ENCODE results near the gene IP6K3. TPM values are rescaled to one million over a fixed set of nuclear protein-coding genes. Genes with fewer than 3 reads are reported as not detected.

Gene IP6K3
- total RNA-seq, 1 donor from 2014 or later, result not detected

Other genes starting within 250 kb of the IP6K3 start
- 54.7 and 55.9 TPM in 2 replicates for gene BAK1, start 166.6 kb downstream of the IP6K3 start, total RNA-seq
- 45.5 and 45.6 TPM in 2 replicates for gene ITPR3, start 125.6 kb downstream of the IP6K3 start, total RNA-seq
- 131 and 137 TPM in 2 replicates for gene UQCC2, start 35.2 kb downstream of the IP6K3 start, total RNA-seq
- gene LEMD2, start 42.2 kb upstream of the IP6K3 start, total RNA-seq, result 64.3 and 66.4 TPM in 2 replicates
- not detected in 2 replicates for gene MLN, start 57.1 kb upstream of the IP6K3 start, total RNA-seq